Neural progenitor cell (in vitro differentiated cells): Measurements from ENCODE around the gene GRAMD4. TPM values are rescaled to one million over a fixed set of nuclear protein-coding genes. Genes with fewer than 3 reads are reported as not detected.
A peak's percentile ranks its signal among the peaks of the same experiment; 100 is the strongest.

Experiments
- DNase-seq: peaks from one replicate; pipeline ENCODE4 v3.0.0-alpha.2; 2016; ENCODE audit warnings: low spot score
- H2AFZ ChIP-seq: fragments of 200-600 bp; sonication (generic); replicated peaks from 2 replicates; pipeline ENCODE4 v1.6.1; 2016; ENCODE audit warnings: antibody characterized with exemption
- H3F3A ChIP-seq: fragments of 200-600 bp; sonication (generic); 2 replicates; pipeline ENCODE4 v1.6.1; 2016; ENCODE audit warnings: antibody characterized with exemption, low read depth
- H3K27ac ChIP-seq: fragments of 200-600 bp; sonication (generic); 2 replicates; pipeline ENCODE4 v1.5.1; 2016; ENCODE audit warnings: mild to moderate bottlenecking
- H3K27me3 ChIP-seq: fragments of 200-600 bp; sonication (generic); 2 replicates; pipeline ENCODE4 v1.6.1; 2016; ENCODE audit warnings: mild to moderate bottlenecking, moderate library complexity
- H3K36me3 ChIP-seq: fragments of 200-600 bp; sonication (generic); 2 replicates; pipeline ENCODE4 v1.5.1; 2016
- H3K4me1 ChIP-seq: fragments of 200-600 bp; sonication (generic); 2 replicates; pipeline ENCODE4 v1.6.1; 2016; ENCODE audit warnings: mixed run types
- H3K4me2 ChIP-seq: fragments of 200-600 bp; sonication (generic); 2 replicates; pipeline ENCODE4 v1.6.1; 2016
- H3K4me3 ChIP-seq: fragments of 200-600 bp; sonication (generic); 2 replicates; pipeline ENCODE4 v1.5.1; 2016
- H3K79me2 ChIP-seq: fragments of 200-600 bp; sonication (generic); 2 replicates; pipeline ENCODE4 v1.6.1; 2016; ENCODE audit warnings: low read depth
- H3K9ac ChIP-seq: fragments of 200-600 bp; sonication (generic); 2 replicates; pipeline ENCODE4 v1.6.1; 2016
- H3K9me3 ChIP-seq: fragments of 200-600 bp; sonication (generic); 2 replicates; pipeline ENCODE4 v1.5.1; 2016; ENCODE audit warnings: low read depth
- H4K20me1 ChIP-seq: fragments of 200-600 bp; sonication (generic); 2 replicates; pipeline ENCODE4 v1.6.1; 2016; ENCODE audit warnings: low read depth
- H3K27ac Mint-ChIP-seq: 3 replicates; pipeline ENCODE4 v1.8.0; 2021; ENCODE audit warnings: mixed read lengths
- H3K27me3 Mint-ChIP-seq: 2 replicates; pipeline ENCODE4 v1.8.0; 2022; ENCODE audit warnings: low read depth, mild to moderate bottlenecking, inconsistent platforms, moderate library complexity, mixed read lengths; ENCODE audit not compliant: insufficient read depth
- H3K36me3 Mint-ChIP-seq: 3 replicates; pipeline ENCODE4 v1.8.0; 2021; ENCODE audit warnings: mixed read lengths
- H3K4me1 Mint-ChIP-seq: 3 replicates; pipeline ENCODE4 v1.8.0; 2021; ENCODE audit warnings: mixed read lengths
- H3K4me3 Mint-ChIP-seq: 3 replicates; pipeline ENCODE4 v1.8.0; 2021; ENCODE audit warnings: mild to moderate bottlenecking, moderate library complexity, mixed read lengths
- H3K9me3 Mint-ChIP-seq: 3 replicates; pipeline ENCODE4 v1.8.0; 2020; ENCODE audit warnings: mixed read lengths
- EZH2 ChIP-seq: fragments of 200-600 bp; sonication (generic); IDR thresholded peaks from 2 replicates; pipeline ENCODE4 v1.6.1; 2017; ENCODE audit warnings: antibody characterized with exemption, mild to moderate bottlenecking, moderate library complexity
- EZH2phosphoT487 ChIP-seq: fragments of 200-600 bp; sonication (generic); IDR thresholded peaks from 2 replicates; pipeline ENCODE4 v1.6.1; 2017; ENCODE audit warnings: antibody characterized with exemption
- total RNA-seq: library from RNA; depleted of rRNA; stranded (reverse); fragments of >200 nt; gene quantifications from 2 replicates; pipeline ENCODE4 v1.2.3, GENCODE V29; 2015; ENCODE audit warnings: low replicate concordance
- TF ChIP-seq, protein P1 (sequence below): fragments of 200-600 bp; sonication (generic); IDR thresholded peaks from 2 replicates; pipeline ENCODE4 v1.5.1; 2017; ENCODE audit warnings: antibody characterized with exemption, mild to moderate bottlenecking

Gene GRAMD4
- total RNA-seq, 1 donor from 2014 or later, result 32.2 TPM

DNA sequence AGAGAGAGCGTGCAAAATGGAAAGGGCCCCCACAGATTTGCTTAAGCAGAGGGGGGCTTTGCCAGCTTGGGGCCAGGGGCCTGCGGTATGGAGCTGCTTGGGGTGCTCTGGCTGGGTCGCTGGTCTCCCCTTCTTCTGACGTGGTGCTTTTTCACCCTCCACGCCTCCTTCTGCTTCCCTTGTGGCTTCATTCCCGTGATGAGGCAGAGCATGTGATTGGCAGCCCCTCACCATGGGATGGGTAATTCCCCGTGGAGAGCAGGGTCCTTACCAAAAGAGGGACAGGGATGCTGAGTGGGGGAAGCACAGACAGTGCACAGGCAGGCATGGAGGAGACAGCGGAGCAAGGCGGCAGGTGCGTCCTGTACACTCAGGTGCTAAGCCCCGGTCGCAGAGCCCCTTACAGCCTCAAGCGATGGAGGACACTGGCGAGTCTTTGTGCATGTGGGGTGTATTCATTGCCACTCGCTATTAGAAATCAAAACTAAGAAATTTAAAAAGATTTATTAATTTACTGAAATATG, 19.9 kb upstream of the GRAMD4 start:
- Histone ChIP-seq H3K27me3 (no peaks in the 10 kb centered on the region), H3K9me3 (no peaks in the 10 kb centered on the region), H3K4me3 (no peak overlapping the region), H3K27ac (no peak overlapping the region), H4K20me1 (peaks cover 3% of the 10 kb centered on the region), H3K79me2 (no peaks in the 10 kb centered on the region), H3K4me1 (no peaks in the 10 kb centered on the region), H3K9ac (no peak overlapping the region), H3K36me3 (no peaks in the 10 kb centered on the region), H3F3A (no peaks in the 10 kb centered on the region), H2AFZ (no peak overlapping the region), H3K4me2 (no peak overlapping the region)
- Mint-ChIP-seq H3K4me3 (no peak overlapping the region), H3K9me3 (peaks cover 5% of the 10 kb centered on the region), H3K27ac (no peak overlapping the region), H3K36me3 (peaks cover 1% of the 10 kb centered on the region), H3K4me1 (peaks cover 23% of the 10 kb centered on the region), H3K27me3 (peaks cover 4% of the 10 kb centered on the region)
- TF ChIP-seq EZH2 (no peak), EZH2phosphoT487 (no peak)
- TF ChIP-seq, protein P1, sequence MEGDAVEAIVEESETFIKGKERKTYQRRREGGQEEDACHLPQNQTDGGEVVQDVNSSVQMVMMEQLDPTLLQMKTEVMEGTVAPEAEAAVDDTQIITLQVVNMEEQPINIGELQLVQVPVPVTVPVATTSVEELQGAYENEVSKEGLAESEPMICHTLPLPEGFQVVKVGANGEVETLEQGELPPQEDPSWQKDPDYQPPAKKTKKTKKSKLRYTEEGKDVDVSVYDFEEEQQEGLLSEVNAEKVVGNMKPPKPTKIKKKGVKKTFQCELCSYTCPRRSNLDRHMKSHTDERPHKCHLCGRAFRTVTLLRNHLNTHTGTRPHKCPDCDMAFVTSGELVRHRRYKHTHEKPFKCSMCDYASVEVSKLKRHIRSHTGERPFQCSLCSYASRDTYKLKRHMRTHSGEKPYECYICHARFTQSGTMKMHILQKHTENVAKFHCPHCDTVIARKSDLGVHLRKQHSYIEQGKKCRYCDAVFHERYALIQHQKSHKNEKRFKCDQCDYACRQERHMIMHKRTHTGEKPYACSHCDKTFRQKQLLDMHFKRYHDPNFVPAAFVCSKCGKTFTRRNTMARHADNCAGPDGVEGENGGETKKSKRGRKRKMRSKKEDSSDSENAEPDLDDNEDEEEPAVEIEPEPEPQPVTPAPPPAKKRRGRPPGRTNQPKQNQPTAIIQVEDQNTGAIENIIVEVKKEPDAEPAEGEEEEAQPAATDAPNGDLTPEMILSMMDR, result no peak
- DNase-seq, result peak; percentile 1

DNA sequence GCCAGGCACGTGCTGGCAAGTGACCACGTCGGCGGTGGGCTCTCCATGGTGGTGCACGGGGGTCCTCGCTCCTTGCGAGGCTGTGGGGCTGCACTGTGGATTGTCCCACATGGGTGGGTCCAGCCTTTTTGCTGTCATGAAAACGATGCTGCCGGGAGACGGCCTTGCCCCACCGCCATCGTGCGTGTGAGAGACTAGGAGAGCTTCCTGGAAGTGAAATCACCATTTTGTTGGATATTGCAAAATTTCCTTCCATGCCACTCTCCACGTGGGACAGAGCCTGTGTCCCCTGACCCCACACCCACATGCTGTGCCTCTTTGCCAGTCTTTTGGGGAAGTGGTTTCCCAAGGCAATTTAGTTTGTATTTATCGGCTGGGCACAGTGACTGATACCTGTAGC, 18.2 kb upstream of the GRAMD4 start:
- H3K9me3 Mint-ChIP-seq, result peaks cover 7% of the 10 kb centered on the region
- H3K27ac Mint-ChIP-seq, result no peak overlapping the region
- Histone ChIP-seq H3K4me3 (no peak overlapping the region), H3K4me1 (no peaks in the 10 kb centered on the region), H3K79me2 (no peaks in the 10 kb centered on the region), H3K4me2 (no peak overlapping the region), H3K9me3 (no peaks in the 10 kb centered on the region), H4K20me1 (peaks cover 3% of the 10 kb centered on the region), H3F3A (no peaks in the 10 kb centered on the region), H3K27me3 (no peaks in the 10 kb centered on the region), H2AFZ (no peak overlapping the region), H3K36me3 (no peaks in the 10 kb centered on the region), H3K27ac (no peak overlapping the region), H3K9ac (no peak overlapping the region)
- DNase-seq, result no peak
- H3K36me3 Mint-ChIP-seq, result peaks cover 1% of the 10 kb centered on the region
- H3K4me3 Mint-ChIP-seq, result no peak overlapping the region
- H3K27me3 Mint-ChIP-seq, result peaks cover 4% of the 10 kb centered on the region
- TF ChIP-seq EZH2, result no peak
- H3K4me1 Mint-ChIP-seq, result peaks cover 23% of the 10 kb centered on the region

DNA sequence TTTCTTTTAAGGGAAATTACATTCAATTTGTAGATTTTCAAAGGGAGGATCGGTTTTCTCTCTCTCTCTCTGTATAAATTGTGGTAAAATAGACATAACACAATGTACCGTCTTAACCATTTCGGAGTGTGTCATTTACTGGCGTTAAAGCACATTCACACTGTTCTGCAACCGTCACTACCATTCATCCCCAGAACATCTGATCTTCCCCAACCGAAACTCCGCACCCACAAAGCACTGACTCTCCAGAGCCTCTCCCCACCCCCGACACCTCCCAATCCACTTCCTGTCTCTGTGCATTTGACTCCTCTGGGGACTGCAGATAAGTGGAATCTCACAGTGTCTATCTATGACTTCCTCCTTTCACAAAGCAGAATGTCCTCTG, 15.9 kb upstream of the GRAMD4 start:
- H3K9ac ChIP-seq, result no peak overlapping the region
- no peak for DNase-seq
- H3K4me1 Mint-ChIP-seq, result peaks cover 23% of the 10 kb centered on the region
- no peaks in the 10 kb centered on the region for H3K27me3 ChIP-seq
- H3K4me3 ChIP-seq, result no peak overlapping the region
- no peak overlapping the region for H3K27ac Mint-ChIP-seq
- no peaks in the 10 kb centered on the region for H3K79me2 ChIP-seq
- H3K4me3 Mint-ChIP-seq, result no peak overlapping the region
- no peaks in the 10 kb centered on the region for H3K36me3 ChIP-seq
- H4K20me1 ChIP-seq, result peaks cover 3% of the 10 kb centered on the region
- H3F3A ChIP-seq, result peaks cover 4% of the 10 kb centered on the region
- H3K27ac ChIP-seq, result no peak overlapping the region
- peaks cover 2% of the 10 kb centered on the region for H3K27me3 Mint-ChIP-seq
- H3K9me3 Mint-ChIP-seq, result peaks cover 7% of the 10 kb centered on the region
- H3K4me1 ChIP-seq, result peaks cover 5% of the 10 kb centered on the region
- TF ChIP-seq EZH2phosphoT487 (no peak), EZH2 (no peak)
- TF ChIP-seq, protein P1, result no peak
- no peak overlapping the region for H2AFZ ChIP-seq
- H3K4me2 ChIP-seq, result no peak overlapping the region
- H3K9me3 ChIP-seq, result no peaks in the 10 kb centered on the region
- peaks cover 1% of the 10 kb centered on the region for H3K36me3 Mint-ChIP-seq

DNA sequence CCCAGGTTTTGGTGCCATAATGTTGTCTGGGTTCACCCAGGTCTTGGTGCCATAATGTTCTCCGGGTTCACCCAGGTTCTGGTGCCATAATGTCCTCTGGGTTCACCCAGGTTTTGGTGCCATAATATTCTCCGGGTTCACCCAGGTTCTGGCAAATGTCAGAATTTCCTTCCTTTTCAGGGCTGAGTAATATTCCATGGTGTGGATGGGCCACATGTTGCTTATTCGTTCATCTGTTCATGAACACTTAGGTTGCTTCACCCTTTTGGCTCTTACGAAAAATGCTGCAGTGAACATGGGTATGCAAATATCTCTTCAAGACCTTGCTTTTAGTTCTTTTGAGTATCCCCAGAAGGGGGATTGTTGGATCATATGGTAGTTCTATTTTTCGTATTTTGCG, 15.1 kb upstream of the GRAMD4 start:
- peaks cover 2% of the 10 kb centered on the region for H3K27me3 Mint-ChIP-seq
- no peak for DNase-seq
- H2AFZ ChIP-seq, result no peak overlapping the region
- H3K27ac Mint-ChIP-seq, result no peak overlapping the region
- no peaks in the 10 kb centered on the region for H3K36me3 ChIP-seq
- H3K4me3 ChIP-seq, result no peak overlapping the region
- H3K9ac ChIP-seq, result no peak overlapping the region
- H3F3A ChIP-seq, result peaks cover 9% of the 10 kb centered on the region
- peaks cover 7% of the 10 kb centered on the region for H3K9me3 Mint-ChIP-seq
- no peak overlapping the region for H3K27ac ChIP-seq
- peaks cover 11% of the 10 kb centered on the region for H3K4me1 ChIP-seq
- H3K4me2 ChIP-seq, result no peak overlapping the region
- TF ChIP-seq EZH2 (no peak), EZH2phosphoT487 (no peak)
- TF ChIP-seq, protein P1, result no peak
- peaks cover 3% of the 10 kb centered on the region for H4K20me1 ChIP-seq
- H3K4me3 Mint-ChIP-seq, result no peak overlapping the region
- no peaks in the 10 kb centered on the region for H3K27me3 ChIP-seq
- H3K36me3 Mint-ChIP-seq, result peaks cover 1% of the 10 kb centered on the region
- H3K79me2 ChIP-seq, result peaks cover 2% of the 10 kb centered on the region
- peaks cover 20% of the 10 kb centered on the region for H3K4me1 Mint-ChIP-seq
- no peaks in the 10 kb centered on the region for H3K9me3 ChIP-seq
